ENCODE data around the gene SHOX.
"Not testable (repeated sequence)": the region's sequence is repeated elsewhere in the genome, so short reads cannot be mapped to it uniquely, and the experiment has no call there.

Gene SHOX

DNA sequence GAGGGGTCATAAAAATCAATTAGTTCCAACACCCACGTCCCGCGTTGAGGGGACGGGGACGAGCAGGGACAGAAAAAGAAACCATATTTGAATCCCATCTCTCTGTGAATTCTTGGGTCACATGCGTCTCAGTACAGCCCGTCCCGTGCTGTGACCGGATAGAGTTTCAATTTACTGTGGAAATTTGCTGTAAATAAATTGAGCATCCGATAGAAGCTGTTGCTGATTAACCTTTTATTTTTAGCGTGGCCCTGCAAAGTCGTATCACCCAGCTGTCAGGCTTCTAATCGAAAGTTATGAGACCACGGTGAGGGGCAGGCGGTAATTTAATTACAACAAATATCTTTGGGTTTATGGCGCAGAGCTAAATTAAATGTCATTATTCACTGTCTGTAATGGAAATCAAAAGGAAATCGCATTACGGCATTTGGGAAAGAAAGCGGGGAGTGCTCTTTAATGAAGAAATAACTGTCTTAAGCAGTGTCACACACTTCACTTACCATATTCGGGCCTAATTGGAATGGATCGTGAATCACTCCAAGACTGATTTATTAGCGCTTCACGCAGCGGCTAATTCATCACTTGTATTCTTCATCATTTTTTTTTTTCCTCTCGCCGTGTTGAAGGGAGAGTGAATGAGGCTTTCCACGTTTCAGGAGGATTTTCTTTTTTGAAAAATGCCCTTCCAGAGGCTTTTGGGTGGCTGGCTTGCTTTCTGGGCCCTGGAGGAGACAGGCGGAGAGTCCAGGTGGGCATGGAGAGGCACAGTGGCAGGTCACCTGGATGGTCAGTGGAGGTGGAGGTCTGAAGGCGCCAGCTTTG lies 7.3 kb downstream of the SHOX start:
- DNase-seq (ENCODE audit: low read depth in 2 of 2) = no peak

GRCh38 chrX:638482-639131 lies 8.0 kb downstream of the SHOX start:
- DNase-seq (ENCODE audit: low read depth in 2 of 2) = no peak

DNA sequence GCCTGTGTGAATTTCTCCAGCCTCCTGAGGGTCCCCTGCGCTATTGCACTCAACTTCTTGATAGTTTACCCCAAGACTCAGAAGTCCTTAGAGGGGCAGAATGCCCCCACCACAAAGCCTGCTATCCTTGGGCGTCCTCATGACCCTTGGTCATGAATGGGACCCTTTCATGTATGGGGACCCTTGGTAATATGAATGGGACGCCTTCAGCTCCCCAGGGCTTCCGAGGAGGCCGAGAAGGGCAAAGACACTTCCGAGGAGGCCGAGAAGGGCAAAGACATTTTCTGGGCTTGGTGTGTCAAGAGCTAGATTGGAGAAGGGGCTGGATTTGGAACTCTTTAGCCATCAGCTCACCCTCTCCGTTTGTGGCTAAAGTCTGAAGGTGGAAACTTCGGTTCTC lies 8.6 kb downstream of the SHOX start:
- no peak for DNase-seq (ENCODE audit: low read depth in 2 of 2)

GRCh38 chrX:640641-641040 lies 10.1 kb downstream of the SHOX start:
- DNase-seq (ENCODE audit: low read depth in 2 of 2) = no peak

DNA sequence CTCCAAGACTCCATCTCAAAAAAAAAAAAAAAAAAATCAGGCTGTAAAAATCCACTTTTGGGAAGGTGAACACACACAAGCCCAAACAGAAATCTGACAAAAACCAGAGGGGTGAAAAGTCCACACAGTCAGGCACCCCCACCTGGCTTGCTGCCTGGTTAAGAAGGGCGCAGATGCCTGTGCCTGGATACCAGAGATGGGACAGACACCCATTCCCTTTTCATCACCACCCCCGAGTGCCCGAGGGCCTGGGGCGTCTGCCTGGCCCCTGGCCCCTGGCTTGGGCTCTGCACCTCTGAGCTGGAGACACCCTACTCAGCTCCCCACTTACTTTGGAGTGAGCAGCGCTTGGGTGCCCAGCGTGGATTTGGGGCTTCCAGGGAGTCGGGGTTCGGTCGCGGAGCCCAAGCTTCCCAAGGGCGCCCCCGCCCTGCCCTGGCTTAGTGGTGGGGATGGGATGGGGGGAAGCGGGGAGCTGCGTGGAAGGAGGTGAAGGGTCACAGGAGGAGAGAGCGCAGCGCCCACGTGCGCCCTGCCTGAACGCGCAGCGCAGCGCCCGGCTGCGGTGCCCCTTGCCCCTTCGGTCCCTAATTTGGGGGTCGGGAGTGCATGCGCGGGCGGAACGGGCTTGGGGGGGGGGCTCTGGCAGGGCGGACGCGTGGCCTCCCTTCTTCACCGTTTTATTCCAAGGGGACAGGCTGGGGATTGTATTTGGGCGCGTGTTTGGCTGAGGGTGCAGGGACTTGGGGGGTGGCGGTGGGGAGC lies 11.3 kb downstream of the SHOX start:
- DNase-seq (ENCODE audit: low read depth in 2 of 2) = no peak

GRCh38 chrX:642436-643240 lies 12.0 kb downstream of the SHOX start:
- DNase-seq (ENCODE audit: low read depth in 2 of 2) = no peak

DNA sequence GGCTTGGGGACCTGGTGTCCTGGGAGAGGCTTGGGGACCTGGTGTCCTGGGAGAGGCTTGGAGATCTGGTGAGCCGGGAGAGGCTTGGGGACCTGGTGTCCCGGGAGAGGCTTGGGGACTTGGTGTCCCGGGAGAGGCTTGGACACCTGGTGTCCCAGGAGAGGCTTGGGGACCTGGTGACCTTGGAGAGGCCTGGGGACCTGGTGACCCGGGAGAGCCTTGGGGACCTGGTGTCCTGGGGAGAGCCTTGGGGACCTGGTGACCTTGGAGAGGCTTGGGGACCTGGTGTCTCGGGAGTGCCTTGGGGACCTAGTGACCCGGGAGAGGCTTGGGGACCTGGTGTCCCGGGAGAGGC lies 12.6 kb downstream of the SHOX start:
- no peak for DNase-seq (ENCODE audit: low read depth in 2 of 2)

GRCh38 chrX:643911-644303 lies 13.3 kb downstream of the SHOX start:
- no peak for DNase-seq (ENCODE audit: low read depth in 2 of 2)

GRCh38 chrX:644304-645281 lies 14.0 kb downstream of the SHOX start:
- no peak for DNase-seq (ENCODE audit: low read depth in 2 of 2)

- no peak for DNase-seq (ENCODE audit: low read depth in 2 of 2)
Observed at GRCh38 chrX:646228-646495, 15.6 kb downstream of the SHOX start.

DNA sequence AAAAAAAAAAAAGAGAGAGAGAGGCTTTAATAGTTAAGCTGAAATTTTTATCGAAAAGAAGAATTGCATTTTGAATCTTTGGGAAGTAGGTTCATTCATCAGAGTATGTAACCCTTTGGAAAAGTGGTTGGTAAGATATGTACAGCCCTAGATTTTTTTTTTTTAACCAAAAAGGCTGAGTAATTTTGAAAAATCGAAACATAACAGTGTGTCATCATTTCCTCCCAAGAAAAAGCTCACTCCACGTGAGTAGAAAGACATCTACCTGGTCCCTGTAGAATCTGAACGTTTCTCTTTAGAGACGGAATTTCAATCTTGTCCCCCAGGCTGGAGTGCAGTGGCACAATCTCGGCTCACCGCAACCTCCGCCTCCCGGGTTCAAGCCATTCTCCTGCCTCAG lies 16.2 kb downstream of the SHOX start:
- DNase-seq (ENCODE audit: low read depth in 2 of 2) = no peak

DNA sequence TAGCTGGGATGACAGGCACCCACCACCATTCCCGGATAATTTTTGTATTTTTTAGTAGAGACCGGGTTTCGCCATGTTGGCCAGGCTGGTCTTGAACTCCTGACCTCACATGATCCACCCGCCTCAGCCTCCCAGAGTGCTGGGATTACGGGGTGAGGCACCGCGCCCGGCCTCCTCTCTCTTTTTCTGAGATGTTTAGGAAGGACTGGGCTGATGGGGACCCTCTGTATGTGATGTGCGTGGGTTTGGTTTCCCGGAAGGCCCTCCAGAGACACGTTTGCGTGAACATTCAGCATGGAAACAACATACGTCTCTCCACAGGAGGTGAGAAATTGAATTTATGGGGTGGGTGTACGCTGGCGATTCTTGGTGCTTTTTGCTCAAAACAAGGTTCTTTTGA lies 18.6 kb downstream of the SHOX start:
- no peak for DNase-seq (ENCODE audit: low read depth in 2 of 2)

- DNase-seq (ENCODE audit: low read depth in 2 of 2) = no peak
Observed at GRCh38 chrX:650324-650723, 19.7 kb downstream of the SHOX start.

GRCh38 chrX:650811-651210 lies 20.2 kb downstream of the SHOX start:
- DNase-seq (ENCODE audit: low read depth in 2 of 2) = no peak

DNA sequence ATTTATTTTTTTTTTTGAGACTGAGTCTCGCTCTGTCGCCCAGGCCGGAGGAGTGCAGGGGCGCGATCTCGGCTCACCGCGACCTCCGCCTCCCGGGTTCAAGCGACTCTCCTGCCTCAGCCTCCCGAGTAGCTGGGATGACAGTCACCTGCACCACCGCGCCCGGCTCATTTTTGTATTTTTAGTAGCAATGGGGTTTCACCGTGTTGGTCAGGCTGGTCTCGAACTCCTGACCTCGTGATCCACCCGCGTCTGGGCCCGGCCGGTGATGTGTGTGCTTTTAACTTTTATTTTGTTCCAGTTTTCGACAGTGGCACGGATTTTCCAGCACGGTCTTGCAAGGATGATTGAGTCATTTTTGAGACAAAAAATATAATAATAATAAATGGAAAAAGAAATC lies 21.3 kb downstream of the SHOX start:
- DNase-seq (ENCODE audit: low read depth in 2 of 2) = not testable (repeated sequence)

- no peak for DNase-seq (ENCODE audit: low read depth in 2 of 2)
Observed at GRCh38 chrX:652341-652741, 21.8 kb downstream of the SHOX start.

GRCh38 chrX:653306-653705 lies 22.7 kb downstream of the SHOX start:
- DNase-seq (ENCODE audit: low read depth in 2 of 2) = no peak

DNA sequence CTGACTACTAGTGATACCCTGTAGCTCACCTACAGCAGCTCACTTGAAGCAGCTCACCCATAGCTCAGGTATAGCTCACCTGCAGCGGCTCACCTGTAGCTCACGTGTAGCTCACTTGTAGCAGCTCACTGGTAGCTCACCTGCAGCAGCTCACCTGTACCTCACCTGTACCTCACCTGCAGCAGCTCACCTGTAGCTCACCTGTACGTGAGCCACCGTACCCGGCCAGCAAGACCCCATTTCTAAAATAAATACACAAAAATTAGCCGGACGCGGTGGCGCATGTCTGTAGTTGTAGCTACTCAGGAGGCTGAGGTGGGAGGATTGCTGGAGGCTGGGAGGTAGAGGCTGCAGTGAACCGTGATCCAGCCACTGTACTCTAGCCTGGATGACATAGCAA lies 30.6 kb downstream of the SHOX start:
- DNase-seq (ENCODE audit: low read depth in 2 of 2) = no peak

DNA sequence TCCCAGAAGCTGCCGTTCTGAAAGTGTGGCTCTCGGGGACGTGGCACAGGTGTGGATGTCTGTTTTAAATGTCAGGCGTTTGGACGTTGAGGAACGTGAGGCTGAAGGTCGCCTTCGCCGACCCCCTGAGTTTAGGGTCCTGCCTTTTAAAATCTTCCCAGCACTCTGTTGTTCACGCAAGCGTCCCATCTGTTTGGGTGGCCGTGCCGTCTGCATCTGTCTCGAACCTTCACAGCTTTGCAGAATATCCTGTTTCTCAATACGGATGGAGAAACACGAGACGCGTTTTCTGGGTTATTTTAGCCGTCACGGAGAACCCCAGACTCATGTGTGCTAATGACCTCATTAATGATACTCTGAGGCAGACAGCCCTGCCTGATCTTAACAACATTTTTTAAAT lies 31.5 kb downstream of the SHOX start:
- DNase-seq (ENCODE audit: low read depth in 2 of 2) = no peak

- DNase-seq (ENCODE audit: low read depth in 2 of 2) = no peak
Observed at GRCh38 chrX:663841-664240, 33.2 kb downstream of the SHOX start.

All from activated CD8-positive, alpha-beta memory T cell treated with anti-CD3 and anti-CD28 coated beads for 4 hours (primary cell).